ENCODE data around the gene LAMTOR5.

DNA sequence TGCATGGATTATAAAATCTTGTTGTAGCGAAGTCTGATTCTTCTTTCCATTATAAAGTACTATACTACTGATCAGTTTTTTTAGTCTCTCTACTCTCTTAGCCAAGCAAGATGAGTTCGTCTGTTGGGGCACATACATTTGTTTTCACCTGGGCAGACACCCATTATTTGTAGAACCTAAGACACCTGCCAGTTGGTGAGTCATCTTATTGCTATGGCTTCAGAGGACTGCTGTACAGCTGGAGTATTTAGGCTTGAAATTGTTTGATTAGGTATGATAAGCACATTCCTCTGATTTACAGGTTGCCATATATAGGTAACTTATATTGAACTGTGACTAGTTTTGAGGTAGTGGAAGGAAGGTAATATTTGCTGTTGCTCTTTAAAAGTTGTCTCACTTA lies 51.1 kb downstream of the LAMTOR5 start:
- TF ChIP-seq POLR2AphosphoS5 (IDR thresholded peaks at IDR 0.05) = no peak
- TF ChIP-seq, protein P1, sequence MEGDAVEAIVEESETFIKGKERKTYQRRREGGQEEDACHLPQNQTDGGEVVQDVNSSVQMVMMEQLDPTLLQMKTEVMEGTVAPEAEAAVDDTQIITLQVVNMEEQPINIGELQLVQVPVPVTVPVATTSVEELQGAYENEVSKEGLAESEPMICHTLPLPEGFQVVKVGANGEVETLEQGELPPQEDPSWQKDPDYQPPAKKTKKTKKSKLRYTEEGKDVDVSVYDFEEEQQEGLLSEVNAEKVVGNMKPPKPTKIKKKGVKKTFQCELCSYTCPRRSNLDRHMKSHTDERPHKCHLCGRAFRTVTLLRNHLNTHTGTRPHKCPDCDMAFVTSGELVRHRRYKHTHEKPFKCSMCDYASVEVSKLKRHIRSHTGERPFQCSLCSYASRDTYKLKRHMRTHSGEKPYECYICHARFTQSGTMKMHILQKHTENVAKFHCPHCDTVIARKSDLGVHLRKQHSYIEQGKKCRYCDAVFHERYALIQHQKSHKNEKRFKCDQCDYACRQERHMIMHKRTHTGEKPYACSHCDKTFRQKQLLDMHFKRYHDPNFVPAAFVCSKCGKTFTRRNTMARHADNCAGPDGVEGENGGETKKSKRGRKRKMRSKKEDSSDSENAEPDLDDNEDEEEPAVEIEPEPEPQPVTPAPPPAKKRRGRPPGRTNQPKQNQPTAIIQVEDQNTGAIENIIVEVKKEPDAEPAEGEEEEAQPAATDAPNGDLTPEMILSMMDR (IDR thresholded peaks at IDR 0.05 in 8 of 11, conservative IDR thresholded peaks at IDR 0.05 in 3 of 11) = no peak
